CD4-positive, alpha-beta T cell treated with Interleukin-1 beta for 1 hour (primary cell): ENCODE results near the gene KRT4.

Experiments used
- DNase-seq, 2 donors: peaks; one replicate each; pipeline ENCODE4 v3.0.0-alpha.2; 2020 to 2022

KRT4 gene

GRCh38 chr12:52836491-52837412 is 22.8 kb upstream of the KRT4 start:
- no peak for DNase-seq

- peak; percentile 7 to 15 for DNase-seq
Observed at GRCh38 chr12:52836042-52836466, 22.1 kb upstream of the KRT4 start.

GRCh38 chr12:52835271-52836041 is 21.5 kb upstream of the KRT4 start:
- DNase-seq = no peak

GRCh38 chr12:52834727-52835001 is 20.7 kb upstream of the KRT4 start:
- DNase-seq = no peak

GRCh38 chr12:52833922-52834726 is 20.2 kb upstream of the KRT4 start, which contains the start of gene KRT79:
KRT79 (minus strand) TSS chr12:52834311; CDS start chr12:52834260, 51 bp downstream.
- no peak for DNase-seq

GRCh38 chr12:52832985-52833905 is 19.3 kb upstream of the KRT4 start:
- DNase-seq = no peak

- DNase-seq = no peak
Observed at GRCh38 chr12:52832451-52832850, 18.5 kb upstream of the KRT4 start.

- DNase-seq = no peak
Observed at GRCh38 chr12:52831251-52831650, 17.3 kb upstream of the KRT4 start.

- DNase-seq = no peak
Observed at GRCh38 chr12:52829986-52830770, 16.3 kb upstream of the KRT4 start.

GRCh38 chr12:52828591-52829021 is 14.7 kb upstream of the KRT4 start:
- DNase-seq = no peak

GRCh38 chr12:52828156-52828555 is 14.2 kb upstream of the KRT4 start:
- DNase-seq = no peak

GRCh38 chr12:52827499-52828090 is 13.7 kb upstream of the KRT4 start:
- no peak for DNase-seq

- DNase-seq = no peak
Observed at GRCh38 chr12:52826611-52827498, 12.9 kb upstream of the KRT4 start.

GRCh38 chr12:52825961-52826360 is 12.0 kb upstream of the KRT4 start:
- DNase-seq = no peak

GRCh38 chr12:52824741-52825410 is 11.0 kb upstream of the KRT4 start:
- no peak for DNase-seq

GRCh38 chr12:52823761-52824450 is 10.0 kb upstream of the KRT4 start:
- no peak for DNase-seq

- DNase-seq = no peak
Observed at GRCh38 chr12:52822771-52823510, 9.0 kb upstream of the KRT4 start.
